ENCODE results near the gene MLYCD.

The MLYCD gene

DNA sequence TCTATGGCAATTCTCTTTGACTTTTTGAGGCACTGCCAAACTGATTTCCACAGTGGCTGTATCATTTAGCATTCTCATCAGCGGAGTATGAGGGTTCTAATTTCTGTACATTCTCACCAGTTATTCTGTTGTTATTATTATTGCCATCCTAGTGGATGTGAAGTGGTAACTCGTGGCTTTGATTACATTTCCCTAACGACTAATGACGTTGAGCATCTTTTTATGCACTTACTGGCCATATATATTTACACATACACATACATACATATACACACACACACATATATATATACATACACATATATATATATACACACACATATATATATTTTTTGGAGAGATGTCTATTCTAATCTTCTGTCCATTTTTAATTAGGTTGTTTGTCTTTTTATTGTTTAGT is 3.7 kb upstream of the MLYCD start:
- intact Hi-C loops (cut with DNase I), result no loop called here
- no peak for DNase-seq

DNA sequence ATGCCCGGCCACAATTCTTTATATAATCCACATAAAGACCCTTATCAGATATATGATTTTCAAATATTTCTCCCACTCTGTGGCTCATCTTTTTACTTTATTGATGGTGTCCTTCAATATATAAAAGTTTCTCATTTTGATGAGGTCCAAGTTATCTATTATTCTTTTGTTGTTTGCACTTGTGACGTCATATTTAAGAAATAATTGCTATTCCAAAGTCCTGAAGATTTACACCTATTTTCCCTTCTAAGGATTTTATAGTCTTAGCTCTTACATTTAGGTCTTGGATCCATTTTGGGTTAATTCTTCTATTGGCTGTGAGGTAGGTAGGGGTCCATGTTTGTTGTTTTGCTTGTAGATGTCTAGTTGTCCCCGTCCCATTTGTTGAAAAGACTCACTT is 3.0 kb upstream of the MLYCD start:
- no peak for DNase-seq
- intact Hi-C loops (cut with DNase I), result no loop called here

DNA sequence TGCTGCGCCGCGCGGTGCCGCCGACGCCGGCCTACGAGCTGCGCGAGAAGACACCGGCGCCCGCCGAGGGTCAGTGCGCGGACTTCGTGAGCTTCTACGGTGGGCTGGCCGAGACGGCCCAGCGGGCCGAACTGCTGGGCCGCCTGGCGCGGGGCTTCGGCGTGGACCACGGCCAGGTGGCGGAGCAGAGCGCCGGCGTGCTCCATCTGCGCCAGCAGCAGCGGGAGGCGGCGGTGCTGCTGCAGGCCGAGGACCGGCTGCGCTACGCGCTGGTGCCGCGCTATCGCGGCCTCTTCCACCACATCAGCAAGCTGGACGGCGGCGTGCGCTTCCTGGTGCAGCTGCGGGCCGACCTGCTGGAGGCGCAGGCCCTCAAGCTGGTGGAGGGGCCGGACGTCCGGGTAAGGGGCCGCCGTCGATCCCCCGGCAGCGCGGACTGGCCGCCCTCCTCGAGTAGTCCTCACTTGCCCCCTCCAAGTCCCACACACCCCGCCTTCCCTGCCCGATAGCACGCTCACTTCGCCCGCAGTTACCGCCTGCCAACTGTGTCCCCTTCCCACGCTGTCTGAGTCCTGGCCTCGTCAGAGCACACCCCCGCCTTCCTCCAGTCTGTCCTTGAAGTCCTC is 470 bp downstream of the MLYCD start:
- intact Hi-C loops (cut with DNase I), result no loop called here
- peak in 31 of 42 donors; percentile 7 to 60 (median 37) for DNase-seq

DNA sequence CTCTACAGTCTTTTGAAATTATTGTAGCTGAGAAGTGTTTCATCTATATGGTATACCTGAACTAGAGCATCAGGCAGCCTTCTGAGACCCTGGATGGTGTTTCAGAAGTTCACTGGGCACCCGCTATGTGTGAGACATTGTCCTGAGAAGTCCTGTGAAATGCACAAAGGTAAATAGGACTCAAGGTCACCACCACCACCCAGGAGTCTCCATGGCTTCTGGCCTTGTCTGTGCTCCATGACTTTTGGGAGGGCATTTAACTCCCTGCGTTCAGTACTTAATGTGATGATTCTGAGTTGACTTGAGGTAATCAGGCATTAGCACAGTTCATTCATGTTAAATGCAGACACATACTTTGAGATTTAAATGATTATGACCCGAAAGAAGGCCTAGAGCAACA is 1.1 kb downstream of the MLYCD start:
- intact Hi-C loops (cut with DNase I), result no loop called here

DNA sequence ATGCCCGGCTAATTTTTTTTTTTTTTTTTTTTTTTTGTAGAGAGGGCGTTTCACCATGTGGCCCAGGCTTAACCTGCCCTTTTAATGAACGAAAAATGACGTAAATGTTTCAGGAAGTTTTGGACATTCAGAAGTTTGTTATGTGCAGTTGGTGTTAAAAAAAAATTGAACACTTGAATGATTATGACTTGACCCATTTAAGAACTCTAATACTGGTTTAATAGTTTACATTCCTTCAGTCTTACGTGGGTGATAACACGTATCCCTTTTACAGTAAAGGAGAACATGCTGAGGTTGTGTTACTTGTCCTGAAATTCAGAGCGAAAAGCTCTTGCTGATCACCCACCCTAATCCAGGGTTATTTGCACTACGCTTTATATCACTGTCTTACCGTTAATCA is 1.7 kb downstream of the MLYCD start:
- intact Hi-C loops (cut with DNase I), result no loop called here
- no peak for DNase-seq

More for the DNA sequence above, 1.1 kb downstream of the MLYCD start:
- DNase-seq, result no peak

DNA sequence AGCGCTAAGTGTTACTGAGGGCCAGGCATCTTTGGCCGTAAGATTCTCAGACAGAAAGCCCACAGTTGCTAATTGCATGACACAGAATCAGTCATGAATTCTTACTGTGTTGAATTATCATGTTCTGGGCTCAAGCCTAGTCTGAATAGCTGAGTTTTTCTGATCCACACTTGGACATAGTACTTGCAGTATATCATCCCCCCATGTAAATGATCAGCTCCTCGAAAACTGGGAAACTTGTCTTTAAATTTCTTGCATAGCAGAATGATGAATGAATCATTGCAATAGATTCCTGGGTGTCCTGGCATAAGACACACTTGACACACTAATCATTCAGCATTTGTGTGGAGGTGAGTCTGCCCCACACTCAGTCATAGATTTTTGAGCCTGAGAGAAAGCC is 2.2 kb downstream of the MLYCD start:
- intact Hi-C loops (cut with DNase I), result no loop called here
- no peak for DNase-seq

DNA sequence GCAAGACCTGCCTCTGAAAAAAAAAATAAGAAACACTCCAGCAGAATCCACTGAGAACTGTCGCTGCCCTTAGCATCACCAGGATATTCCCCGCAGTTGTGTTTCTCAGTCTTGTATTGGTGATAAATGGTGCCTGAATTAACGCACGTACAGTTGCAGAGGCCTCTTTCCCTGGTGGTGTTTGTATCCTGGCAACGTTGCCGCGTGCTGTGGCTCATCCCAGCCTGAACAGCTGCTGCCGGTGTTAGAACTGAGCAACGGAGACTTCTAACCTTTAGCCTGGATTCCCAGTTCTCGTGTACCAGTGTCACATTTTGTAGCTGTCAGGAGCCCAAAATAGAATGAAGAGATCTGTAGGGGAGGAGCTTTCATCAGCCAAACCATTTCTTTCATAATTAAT is 4.8 kb downstream of the MLYCD start:
- DNase-seq, result peak in 30 of 42 donors; percentile 33 to 78 (median 56)
- intact Hi-C loops (cut with DNase I), result no loop called here

DNA sequence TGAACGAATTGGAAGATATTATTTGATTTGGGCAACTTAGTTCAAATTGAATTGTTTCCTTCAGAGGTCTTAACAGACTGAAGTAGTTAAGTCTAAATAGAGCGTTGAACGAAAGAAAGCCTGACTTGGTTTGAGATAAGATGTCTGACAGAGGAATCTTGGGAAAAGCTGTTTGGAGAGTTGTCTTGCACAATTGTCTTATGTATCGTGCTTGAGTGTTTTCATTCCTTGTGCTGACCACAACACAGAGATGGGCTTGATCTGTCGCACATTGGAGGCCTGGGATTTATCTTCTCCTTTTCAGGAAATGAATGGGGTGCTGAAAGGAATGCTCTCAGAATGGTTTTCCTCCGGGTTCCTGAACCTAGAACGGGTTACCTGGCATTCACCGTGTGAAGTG is 7.8 kb downstream of the MLYCD start:
- intact Hi-C loops (cut with DNase I), result no loop called here
- DNase-seq, result no peak

DNA sequence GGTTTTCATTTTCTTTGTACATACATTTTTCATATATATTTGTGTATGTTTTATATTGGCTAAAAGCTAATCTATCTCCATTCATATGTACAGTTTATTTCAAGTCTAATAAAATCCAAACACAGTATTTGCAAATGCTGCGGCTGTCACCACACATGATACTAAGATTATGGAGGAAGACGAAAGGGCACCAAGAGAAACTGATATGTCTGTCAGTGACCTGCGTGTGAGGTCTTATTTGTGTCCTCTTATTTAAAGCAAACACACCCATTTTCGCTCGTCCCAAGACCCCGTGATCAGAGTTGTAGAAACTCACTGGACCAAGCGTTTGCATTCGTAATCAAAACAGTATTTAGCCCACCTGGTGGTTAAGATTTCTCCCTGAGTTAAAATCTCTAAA is 8.2 kb downstream of the MLYCD start:
- no peak for DNase-seq
- intact Hi-C loops (cut with DNase I), result no loop called here

DNA sequence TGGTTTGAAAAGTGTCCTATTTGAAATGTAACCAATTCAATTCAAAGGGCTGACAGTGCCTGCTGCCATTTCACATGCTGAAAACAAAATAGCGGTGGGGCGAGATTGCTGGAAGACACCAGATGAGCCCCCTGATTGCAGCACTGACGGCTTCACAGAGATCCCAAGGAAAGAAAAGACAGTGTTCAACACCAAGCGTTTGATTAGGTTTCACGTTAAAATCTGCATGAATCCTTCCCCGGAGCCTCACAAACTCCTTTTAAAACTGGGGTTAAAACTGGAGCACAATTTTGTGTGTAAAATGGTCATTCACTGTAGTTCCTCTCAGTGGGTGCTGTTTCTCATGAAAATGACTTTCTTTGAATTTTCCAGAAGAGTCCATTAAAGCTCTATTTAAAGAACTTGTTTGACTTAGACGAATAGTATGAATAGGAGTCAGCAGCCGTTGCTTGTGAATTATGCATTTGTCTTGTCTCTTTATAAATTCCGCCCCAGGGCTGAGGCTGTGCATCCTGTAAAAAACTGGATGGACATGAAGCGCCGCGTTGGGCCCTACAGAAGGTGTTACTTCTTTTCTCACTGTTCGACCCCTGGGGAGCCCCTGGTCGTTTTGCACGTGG is 8.8 kb downstream of the MLYCD start:
- intact Hi-C loops (cut with DNase I), result no loop called here
- DNase-seq, result no peak

DNA sequence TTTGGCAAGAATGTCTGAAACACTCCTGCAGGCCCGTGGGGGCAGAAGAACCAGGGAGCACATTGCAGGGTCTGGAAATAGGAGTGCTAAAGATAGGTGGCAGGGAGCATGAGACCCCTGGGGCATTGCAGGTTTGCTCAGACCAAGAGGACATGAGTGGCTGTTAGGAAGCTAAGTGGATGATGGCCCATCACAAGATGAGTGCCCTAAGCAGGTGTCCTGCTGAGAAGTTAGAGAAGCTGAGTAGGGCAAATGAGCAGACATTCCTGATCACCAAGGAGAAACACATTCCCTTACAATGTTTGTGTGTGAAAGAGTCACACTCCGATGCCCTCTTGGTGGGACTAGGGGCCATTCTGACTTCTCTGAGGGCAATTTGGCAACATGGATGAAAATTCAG is 9.9 kb downstream of the MLYCD start:
- intact Hi-C loops (cut with DNase I), result no loop called here
- no peak for DNase-seq

DNA sequence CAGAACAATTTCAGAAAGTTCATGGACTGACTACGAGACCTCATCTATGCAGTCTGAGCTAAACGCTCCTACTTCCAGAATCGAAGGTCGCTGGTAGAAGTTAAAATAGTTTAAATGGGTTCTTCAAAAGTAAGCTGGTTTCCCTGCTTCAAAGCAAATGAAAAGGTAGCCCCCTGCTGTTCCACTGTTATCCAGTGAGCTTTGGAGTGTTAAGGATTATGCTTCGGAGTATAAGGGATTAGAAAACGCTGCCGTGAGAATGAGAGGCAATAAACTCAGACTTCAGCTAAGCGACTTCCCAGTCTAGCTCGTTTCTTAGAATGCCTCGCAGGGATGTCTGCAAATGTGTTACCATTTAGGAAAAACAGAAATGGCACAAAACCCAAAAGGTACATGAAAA is 12.4 kb downstream of the MLYCD start:
- intact Hi-C loops (cut with DNase I), result no loop called here
- DNase-seq, result peak in 1 of 42 donors; percentile 0

DNA sequence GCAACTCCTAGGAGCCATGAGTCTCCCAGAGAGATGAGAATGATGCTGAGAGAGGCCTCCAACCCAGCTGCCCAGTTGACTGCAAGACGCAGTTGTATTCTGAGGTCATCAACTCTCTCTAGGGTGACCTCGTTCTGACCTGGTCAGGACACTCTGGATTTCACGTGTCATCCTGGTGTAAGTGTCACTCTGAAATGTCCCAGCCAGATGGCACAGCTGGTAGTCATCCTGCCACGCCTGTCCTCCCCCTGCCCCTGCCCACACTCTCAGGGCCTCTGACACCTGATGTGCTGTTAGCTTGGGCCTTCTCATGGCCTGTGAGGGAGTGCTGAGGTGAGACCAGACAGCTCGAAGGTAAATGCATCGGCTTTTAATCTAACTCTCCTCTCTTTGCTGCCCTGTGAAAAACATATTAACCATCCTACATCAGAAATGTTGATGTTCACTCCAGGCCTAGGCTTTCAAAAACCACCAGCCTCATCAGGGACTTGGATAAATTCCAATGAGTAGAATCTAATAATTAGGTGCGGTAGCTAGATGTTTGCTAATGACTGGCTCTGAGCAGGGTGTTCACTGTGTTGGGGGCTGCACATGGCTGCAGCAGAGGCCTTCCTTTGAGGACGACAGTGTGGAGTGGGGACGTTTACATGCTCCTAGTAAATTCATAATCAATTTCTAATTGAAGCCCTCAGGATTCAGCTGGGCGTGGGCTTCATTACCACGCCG is 13.8 kb downstream of the MLYCD start:
- peak in 1 of 42 donors; percentile 0 for DNase-seq
- intact Hi-C loops (cut with DNase I), result no loop called here

DNA sequence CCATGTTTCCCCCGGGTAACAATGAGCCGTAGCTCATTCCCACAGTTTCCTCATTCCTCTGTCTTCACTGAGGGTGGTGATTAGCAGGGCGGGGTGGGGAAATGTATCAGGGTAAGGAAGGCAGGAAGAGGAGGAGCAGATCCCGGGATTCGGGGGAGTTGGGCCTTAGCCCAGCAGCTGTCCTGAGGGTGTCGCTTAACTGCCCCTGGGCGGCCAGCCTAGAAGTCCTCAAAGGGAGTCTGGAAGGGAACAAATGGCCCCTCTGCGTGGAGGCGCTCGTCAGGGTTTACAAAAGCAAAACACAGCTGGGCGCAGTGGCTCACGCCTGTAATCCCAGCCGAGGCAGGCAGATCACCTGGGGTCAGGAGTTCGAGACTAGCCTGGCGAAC is 14.3 kb downstream of the MLYCD start:
- intact Hi-C loops (cut with DNase I), result no loop called here
- DNase-seq, result peak in 1 of 42 donors; percentile 3

DNA sequence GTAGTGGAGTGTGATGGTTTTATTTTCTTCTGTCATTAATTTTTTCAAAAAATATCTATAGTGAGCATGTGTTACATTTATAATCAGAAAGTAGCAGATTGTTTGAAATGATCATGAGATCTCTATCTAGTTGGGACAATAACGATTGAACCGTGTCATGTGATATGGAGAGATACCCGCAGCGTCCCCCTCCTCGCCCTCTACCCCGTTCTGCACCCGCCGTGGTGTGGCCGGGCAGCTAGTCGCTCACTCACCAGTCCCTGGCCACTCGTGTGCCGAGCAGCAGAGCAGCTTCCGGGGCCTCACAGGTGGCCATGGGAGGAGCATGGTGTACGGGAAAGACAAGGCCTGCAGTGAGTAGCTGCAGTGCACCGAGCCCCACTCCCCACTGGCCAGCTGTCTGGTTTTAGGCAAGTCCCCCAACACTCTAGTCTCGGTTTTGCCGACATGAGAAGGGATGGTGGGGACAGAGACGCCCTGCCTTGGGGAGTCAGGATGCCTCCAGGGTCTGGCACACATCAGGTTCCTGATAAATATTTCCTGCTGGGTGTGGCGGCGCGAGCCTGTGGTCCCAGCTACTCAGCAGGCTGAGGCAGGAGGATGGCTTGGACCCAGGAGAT is 15.3 kb downstream of the MLYCD start:
- intact Hi-C loops (cut with DNase I), result no loop called here
- DNase-seq, result peak in 1 of 42 donors; percentile 1

DNA sequence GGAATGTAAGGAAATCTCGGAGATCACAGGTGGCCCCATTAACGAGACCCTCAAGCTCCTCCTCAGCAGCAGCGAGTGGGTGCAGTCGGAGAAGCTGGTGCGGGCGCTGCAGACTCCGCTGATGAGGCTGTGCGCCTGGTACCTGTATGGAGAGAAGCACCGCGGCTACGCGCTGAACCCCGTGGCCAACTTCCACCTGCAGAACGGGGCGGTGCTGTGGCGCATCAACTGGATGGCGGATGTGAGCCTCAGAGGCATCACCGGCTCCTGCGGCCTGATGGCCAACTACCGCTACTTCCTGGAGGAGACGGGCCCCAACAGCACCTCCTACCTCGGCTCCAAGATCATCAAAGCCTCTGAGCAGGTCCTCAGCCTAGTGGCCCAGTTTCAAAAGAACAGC is 16.2 kb downstream of the MLYCD start:
- intact Hi-C loops (cut with DNase I), result no loop called here
- DNase-seq, result peak in 1 of 42 donors; percentile 2

DNA sequence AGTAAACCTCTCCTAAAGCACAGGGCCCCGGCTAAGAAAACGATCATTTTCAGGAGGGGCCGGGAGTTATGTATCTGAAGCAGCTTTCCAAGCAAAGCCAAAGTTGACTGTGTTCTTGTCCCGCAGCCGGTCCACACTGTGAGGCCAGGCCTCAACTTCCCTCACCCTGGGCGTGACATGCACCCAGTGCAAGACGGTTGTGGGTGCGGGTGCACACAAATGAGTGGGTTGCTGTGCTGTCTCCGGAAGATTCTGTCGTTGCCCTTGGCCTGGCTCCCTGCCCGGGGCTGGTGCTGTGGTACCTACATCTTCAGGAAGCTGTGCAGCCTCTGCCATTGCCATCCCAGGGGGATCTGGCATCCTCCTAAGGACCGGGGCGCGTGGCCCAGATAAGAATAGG is 16.6 kb downstream of the MLYCD start:
- intact Hi-C loops (cut with DNase I), result no loop called here

DNA sequence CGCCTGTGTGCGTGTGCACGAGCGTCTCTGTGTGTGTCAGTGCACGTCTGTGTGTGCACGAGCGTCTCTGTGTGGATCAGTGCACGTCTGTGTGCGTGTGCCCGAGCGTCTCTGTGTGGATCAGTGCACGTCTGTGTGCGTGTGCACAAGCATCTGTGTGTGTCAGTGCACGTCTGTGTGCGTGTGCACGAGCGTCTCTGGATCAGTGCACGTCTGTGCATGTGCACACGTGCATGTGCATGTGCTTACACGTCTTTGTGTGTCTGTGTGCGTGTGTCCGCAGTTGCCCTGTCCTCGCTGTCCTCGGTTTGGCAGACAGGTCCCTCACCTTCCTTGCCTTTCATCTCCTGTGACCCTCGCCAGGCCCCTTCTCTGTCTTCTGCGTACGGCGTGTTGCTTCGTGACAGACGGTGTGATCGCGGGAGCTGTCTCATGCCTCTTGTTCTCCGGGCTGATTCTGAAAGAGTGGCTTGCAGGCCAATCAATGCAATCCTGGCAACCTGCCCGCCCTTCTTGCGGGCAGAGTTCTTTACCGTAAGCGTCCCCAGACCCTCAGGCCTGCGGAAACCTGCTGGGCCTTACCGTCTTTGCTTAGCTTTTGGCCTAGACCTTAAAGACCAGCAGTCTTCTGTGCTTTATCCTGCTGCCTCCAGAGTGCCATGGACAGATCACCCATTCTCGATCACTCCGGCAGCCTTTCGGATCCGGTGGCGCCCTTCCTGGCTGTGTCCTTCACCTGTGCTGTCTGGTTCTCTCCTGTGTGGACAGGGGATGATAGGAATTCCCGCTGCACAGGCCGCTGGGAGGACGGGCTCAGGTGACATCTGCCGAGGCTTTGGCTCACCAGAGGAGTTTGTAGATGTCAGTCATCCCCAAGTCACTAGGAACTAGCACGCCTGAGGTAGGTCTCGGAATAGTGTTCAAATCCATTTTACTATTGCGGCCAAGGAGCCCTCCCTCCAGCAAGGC is 18.5 kb downstream of the MLYCD start:
- no peak for DNase-seq
- intact Hi-C loops (cut with DNase I), result no loop called here

More for the DNA sequence above, 16.6 kb downstream of the MLYCD start:
- no peak for DNase-seq

DNA sequence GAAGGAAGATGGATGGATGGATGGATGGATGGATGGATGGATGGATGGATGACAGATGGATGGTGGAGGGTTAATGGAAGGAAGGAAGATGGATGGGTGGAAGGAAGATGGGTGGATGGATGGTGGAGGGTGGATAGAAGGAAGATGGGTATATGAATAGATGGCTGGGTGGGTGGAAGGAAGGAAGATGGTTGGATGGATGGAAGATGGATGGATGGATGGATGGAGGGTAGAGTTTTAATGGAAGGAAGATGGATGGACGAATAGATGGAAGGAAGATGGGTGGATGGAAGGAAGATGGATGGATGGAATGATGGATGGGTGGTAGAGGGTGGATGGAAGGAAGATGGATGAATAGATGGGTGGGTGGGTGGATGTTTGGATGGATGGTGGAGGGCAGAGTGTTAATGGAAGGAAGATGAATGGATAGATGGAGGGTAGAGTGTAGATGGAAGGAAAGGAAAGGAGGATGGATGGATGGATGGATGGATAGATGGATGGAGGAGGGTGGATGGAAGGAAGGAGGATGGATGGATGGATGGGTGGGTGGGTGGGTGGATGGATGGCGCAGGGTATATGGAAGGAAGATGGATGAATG is 22.1 kb downstream of the MLYCD start:
- intact Hi-C loops (cut with DNase I), result no loop called here
- no peak for DNase-seq
